Activated naive CD8-positive, alpha-beta T cell treated with anti-CD3 and anti-CD28 coated beads, Interleukin-2, amount 10 ng/mL, durations not matched to agents 7 days and 5 days (primary cell): ENCODE measurements around the gene BRD9. TPM values are rescaled to one million over a fixed set of nuclear protein-coding genes. Genes with fewer than 3 reads are reported as not detected.
A peak's percentile ranks its signal among the peaks of the same experiment; 100 is the strongest.
"Not testable (repeated sequence)": the region's sequence is repeated elsewhere in the genome, so short reads cannot be mapped to it uniquely, and the experiment has no call there.

ENCODE experiments used
- ATAC-seq: fragments of 150-1000 bp; cut with Tn5 transposase; one replicate; pipeline ENCODE4 v1.10.0; 2021; ENCODE audit warnings: low read depth, moderate library complexity
- POLR2A ChIA-PET: fragments of 350-600 bp; sonication (Branson Sonifier 250); formaldehyde crosslinking; loops from one replicate; lab custom pipeline; 2021; ENCODE audit warnings: antibody characterized with exemption; lab: Charles Lee
- DNase-seq: peaks from one replicate; pipeline ENCODE4 v3.0.0; 2021
- H3K27ac Mint-ChIP-seq: one replicate; pipeline ENCODE4 v1.8.0; 2022; ENCODE audit warnings: mild to moderate bottlenecking, mixed read lengths
- H3K27me3 Mint-ChIP-seq: one replicate; pipeline ENCODE4 v1.8.0; 2022; ENCODE audit warnings: mild to moderate bottlenecking, moderate library complexity, mixed read lengths
- H3K36me3 Mint-ChIP-seq: one replicate; pipeline ENCODE4 v1.8.0; 2021; ENCODE audit warnings: mild to moderate bottlenecking, mixed read lengths
- H3K4me1 Mint-ChIP-seq: one replicate; pipeline ENCODE4 v1.8.0; 2021; ENCODE audit warnings: mixed read lengths
- H3K4me3 Mint-ChIP-seq: one replicate; pipeline ENCODE4 v1.8.0; 2022; ENCODE audit warnings: mild to moderate bottlenecking, moderate library complexity, mixed read lengths
- H3K9me3 Mint-ChIP-seq: one replicate; pipeline ENCODE4 v1.8.0; 2021; ENCODE audit warnings: mixed read lengths
- total RNA-seq, 2 experiments: library from RNA; stranded (reverse); gene quantifications; one replicate each; pipeline ENCODE4 v1.2.3, GENCODE V29; 2021

BRD9 gene
- total RNA-seq, 2 experiments from 2014 or later, result 63.5 to 65.6 TPM

DNA sequence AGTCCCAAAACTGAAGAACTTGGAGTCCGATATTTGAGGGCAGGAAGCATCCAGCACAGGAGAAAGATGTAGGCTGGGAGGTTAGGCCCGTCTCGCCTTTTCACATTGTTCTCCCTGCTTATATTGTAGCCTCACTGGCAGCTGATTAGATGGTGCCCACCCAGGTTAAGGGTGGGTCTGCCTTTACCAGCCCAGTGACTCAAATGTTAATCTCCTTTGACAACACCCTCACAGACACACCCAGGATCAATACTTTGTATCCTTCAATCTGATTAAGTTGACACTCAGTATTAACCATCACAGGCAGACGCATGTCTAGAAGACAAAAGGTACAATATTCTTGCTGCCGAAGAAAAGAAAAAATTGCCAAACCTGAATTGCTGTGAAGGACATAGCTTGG lies 26.1 kb upstream of the BRD9 start:
- DNase-seq, H3K9me3 Mint-ChIP-seq, POLR2A ChIA-PET, H3K27ac Mint-ChIP-seq, H3K4me3 Mint-ChIP-seq, H3K4me1 Mint-ChIP-seq, H3K27me3 Mint-ChIP-seq, H3K36me3 Mint-ChIP-seq, ATAC-seq: not testable (repeated sequence)

DNA sequence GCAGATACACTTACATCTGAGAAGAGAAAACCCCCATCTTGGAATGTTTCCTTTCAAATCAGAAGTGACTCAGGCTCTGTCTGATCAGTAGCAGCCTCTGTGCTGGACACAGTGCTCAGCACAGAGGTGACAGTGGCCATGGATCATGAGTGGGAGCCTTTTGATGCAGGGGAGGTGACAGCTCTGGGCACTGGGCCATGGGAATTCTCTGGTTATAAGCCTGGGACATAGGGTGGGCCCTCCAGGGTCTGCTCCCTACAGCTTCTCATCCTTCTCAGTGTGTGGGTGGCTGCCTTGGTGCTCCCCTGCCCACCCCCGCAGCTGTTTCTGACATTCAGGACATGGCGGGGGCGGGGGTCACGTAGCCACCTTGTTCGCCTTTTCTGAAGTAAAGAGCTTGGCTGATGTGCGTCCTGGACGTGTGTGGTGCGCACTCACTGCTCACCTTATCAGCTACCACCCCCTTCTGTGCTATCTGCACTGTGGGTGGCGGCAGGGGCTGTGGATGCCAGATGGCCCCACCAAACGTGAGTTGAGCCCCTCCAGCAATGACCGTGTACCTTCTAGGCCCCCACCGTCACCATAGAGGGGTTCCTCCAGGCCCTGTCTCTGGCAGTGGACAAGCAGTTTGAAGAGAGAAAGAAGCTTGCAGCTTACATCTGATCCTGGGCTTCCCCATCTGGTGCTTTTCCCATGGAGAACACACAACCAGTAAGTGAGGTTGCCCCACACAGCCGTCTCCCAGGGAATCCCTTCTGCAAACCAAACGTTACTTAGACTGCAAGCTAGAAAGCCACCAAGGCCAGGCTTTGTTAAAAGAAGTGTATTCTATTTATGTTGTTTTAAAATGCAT lies 24.1 kb upstream of the BRD9 start:
- Mint-ChIP-seq H3K36me3 (peaks cover 7% of the 10 kb centered on the region), H3K27ac (no peak overlapping the region)

DNA sequence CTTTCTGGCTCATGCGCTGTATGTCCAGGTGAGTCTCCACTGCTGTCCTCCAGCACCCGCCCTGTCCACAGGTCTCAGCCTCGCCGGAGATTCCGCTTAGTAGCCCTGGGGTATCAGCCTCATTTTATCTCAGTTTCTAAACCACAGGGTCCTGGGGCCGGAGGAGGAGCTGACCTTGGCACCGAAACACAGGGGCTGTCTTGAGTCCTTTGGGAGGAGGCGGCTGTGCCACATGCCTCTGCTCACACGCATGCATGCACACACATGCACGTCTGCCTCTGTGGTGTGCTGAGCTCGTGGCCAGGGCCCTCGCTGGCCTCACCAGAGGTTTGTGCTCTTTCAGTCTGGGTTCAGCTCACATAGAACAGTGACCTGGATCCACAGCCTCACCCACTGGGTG lies 23.3 kb upstream of the BRD9 start:
- Mint-ChIP-seq H3K4me3 (no peak overlapping the region), H3K27me3 (no peaks in the 10 kb centered on the region), H3K4me1 (no peaks in the 10 kb centered on the region), H3K9me3 (no peaks in the 10 kb centered on the region), H3K36me3 (peaks cover 8% of the 10 kb centered on the region), H3K27ac (no peak overlapping the region)
- ATAC-seq (no peak), DNase-seq (no peak)
- POLR2A ChIA-PET, result no interaction called here

More for the DNA sequence above, 24.1 kb upstream of the BRD9 start:
- no peaks in the 10 kb centered on the region for H3K9me3 Mint-ChIP-seq
- no peak for ATAC-seq
- DNase-seq, result no peak
- no peaks in the 10 kb centered on the region for H3K4me1 Mint-ChIP-seq
- no peaks in the 10 kb centered on the region for H3K27me3 Mint-ChIP-seq
- no peak overlapping the region for H3K4me3 Mint-ChIP-seq
- POLR2A ChIA-PET, result no interaction called here

DNA sequence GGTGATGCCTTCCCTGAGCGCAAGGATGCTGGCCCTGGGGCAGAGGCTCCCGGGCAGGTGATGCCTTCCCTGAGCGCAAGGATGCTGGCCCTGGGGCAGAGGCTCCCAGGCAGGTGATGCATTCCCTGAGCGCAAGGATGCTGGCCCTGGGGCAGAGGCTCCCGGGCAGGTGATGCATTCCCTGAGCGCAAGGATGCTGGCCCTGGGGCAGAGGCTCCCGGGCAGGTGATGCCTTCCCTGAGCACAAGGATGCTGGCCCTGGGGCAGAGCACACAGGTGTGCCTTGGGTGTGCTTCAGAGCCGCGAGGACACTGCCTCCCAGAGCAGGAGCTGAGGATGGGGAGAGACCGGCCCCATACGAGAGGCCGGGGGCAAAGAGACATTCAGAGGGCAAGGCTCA lies 22.7 kb upstream of the BRD9 start:
- H3K27me3 Mint-ChIP-seq, ATAC-seq, H3K27ac Mint-ChIP-seq, DNase-seq, H3K4me3 Mint-ChIP-seq, H3K36me3 Mint-ChIP-seq, POLR2A ChIA-PET, H3K4me1 Mint-ChIP-seq, H3K9me3 Mint-ChIP-seq: not testable (repeated sequence)

DNA sequence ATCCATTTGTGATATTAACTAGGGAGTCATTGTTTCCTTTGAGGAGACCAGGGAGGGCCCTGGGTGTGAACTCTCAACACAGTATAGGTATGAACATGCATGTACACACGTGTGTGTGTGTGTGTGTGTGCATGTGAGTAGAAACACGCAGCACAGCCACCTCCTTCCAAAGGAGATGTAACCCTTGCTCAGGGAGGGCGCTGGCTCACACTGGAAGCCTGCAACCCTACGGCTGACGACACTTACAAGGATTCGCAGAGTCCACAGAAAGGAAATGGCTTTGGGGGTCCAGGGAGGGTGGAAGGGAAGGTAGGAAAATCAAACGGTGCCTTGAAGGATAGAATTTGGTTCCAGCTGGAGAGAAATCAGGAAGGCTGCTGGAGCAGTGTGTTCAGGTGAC lies 22.0 kb upstream of the BRD9 start:
- POLR2A ChIA-PET, result no interaction called here
- no peak overlapping the region for H3K27ac Mint-ChIP-seq

DNA sequence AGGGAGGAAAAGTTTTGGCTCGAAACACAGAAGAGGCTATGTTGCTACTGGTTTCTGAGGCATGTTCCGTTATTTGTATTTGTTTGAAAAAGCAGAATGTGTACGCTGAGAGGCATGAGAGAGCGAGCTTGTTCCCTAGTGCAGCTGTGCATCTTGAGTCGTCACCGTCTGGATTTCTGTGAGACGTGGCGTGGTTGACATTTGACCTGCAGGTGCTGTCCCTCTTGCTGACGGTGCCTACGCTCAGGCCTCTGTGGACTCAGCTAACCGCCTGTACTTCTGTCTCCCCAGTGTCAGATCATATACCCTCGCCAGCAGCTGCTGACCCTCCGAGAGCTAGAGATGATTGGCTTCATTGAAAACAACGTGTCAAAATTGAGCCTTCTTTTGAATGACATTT lies 21.6 kb upstream of the BRD9 start:
- Mint-ChIP-seq H3K36me3 (peaks cover 8% of the 10 kb centered on the region), H3K27me3 (no peaks in the 10 kb centered on the region), H3K9me3 (no peaks in the 10 kb centered on the region), H3K27ac (no peak overlapping the region), H3K4me1 (no peaks in the 10 kb centered on the region), H3K4me3 (no peak overlapping the region)
- POLR2A ChIA-PET, result no interaction called here
- no peak for ATAC-seq
- no peak for DNase-seq

More for the DNA sequence above, 22.0 kb upstream of the BRD9 start:
- no peaks in the 10 kb centered on the region for H3K9me3 Mint-ChIP-seq
- H3K4me1 Mint-ChIP-seq, result no peaks in the 10 kb centered on the region
- H3K36me3 Mint-ChIP-seq, result peaks cover 8% of the 10 kb centered on the region
- H3K4me3 Mint-ChIP-seq, result no peak overlapping the region
- H3K27me3 Mint-ChIP-seq, result no peaks in the 10 kb centered on the region
- ATAC-seq, result no peak
- DNase-seq, result no peak

DNA sequence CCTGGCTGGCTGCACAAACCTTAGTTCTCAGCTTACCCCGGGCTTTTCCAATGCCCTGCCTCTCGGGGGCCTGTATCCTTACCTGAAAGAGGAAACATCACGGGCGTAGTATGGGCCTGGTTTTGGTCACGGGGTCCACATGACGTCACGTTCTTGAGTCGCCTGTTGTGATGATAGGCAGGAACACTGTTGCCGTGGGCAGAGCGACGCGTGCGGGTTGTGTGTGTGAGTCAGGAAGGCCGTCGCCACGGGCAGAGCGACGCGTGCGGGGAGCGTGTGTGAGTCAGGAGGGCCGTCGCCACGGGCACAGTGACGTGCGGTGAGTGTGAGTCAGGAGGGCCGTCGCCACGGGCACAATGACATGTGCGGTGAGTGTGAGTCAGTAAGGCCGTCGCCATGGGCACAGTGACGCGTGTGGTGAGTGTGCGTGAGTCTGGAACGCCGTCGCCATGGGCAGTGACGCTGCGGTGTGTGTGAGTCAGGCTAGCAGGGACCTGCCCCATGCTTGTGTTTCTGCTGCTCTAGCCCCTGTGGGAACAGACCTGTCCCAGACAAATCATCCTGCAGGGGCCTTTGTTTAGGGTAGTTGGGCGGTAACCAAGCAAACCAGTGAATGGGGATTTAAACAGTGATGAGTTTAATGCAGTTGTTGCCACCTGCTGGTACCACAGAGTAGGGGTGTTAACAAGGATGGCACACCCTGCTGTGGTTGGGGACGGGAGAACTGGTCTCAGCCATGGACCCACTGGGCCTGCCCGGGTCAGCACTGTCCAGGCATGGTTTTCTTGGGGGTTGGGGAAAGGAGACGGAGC lies 19.9 kb upstream of the BRD9 start:
- no peaks in the 10 kb centered on the region for H3K27me3 Mint-ChIP-seq
- ATAC-seq (peak; percentile 21), DNase-seq (no peak)
- H3K4me1 Mint-ChIP-seq, result no peaks in the 10 kb centered on the region
- no peaks in the 10 kb centered on the region for H3K9me3 Mint-ChIP-seq
- no peak overlapping the region for H3K27ac Mint-ChIP-seq
- peak overlapping the region; percentile 26 for H3K4me3 Mint-ChIP-seq
- POLR2A ChIA-PET, result no interaction called here
- peaks cover 6% of the 10 kb centered on the region for H3K36me3 Mint-ChIP-seq

DNA sequence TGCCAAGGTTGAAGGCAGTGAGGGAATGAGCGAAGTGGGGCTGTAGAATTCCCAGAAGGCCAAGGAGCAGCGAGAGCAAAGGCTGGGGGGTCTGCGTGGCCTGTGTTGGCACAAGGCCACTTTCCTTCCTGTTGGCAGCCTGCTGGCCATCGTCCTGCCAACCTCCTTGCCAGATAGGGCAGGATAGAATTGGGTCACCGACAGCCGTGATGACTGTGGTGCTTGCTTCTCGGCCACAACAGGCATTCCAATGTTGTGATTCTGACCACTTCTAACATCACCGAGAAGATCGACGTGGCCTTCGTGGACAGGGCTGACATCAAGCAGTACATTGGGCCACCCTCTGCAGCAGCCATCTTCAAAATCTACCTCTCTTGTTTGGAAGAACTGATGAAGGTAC lies 19.0 kb upstream of the BRD9 start:
- POLR2A ChIA-PET, result no interaction called here
- no peaks in the 10 kb centered on the region for H3K9me3 Mint-ChIP-seq

DNA sequence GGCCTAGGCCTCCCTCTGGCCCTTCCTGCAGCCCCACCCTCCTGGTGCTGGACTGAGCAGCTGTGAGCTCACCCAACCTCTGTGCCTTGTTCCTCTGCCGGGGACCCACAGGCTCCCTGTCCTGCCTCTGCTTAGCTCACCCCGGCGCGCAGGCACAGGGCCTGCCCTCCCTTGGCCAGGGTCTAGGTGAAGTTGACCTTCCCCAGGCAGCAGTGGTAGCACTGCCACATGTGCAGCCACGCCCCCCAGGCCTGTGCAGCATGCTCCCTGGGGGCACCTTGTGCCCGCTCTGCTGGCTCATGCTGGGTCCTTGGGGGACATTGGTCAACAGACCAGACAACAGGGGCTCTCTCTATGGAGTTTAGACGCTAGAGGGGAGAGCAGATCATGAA lies 18.2 kb upstream of the BRD9 start:
- peaks cover 6% of the 10 kb centered on the region for H3K36me3 Mint-ChIP-seq
- DNase-seq (no peak), ATAC-seq (no peak)
- H3K4me1 Mint-ChIP-seq, result no peaks in the 10 kb centered on the region
- H3K9me3 Mint-ChIP-seq, result no peaks in the 10 kb centered on the region
- no peaks in the 10 kb centered on the region for H3K27me3 Mint-ChIP-seq
- H3K27ac Mint-ChIP-seq, result no peak overlapping the region
- POLR2A ChIA-PET, result no interaction called here
- H3K4me3 Mint-ChIP-seq, result no peak overlapping the region

More for the DNA sequence above, 19.0 kb upstream of the BRD9 start:
- Mint-ChIP-seq H3K27me3 (no peaks in the 10 kb centered on the region), H3K27ac (no peak overlapping the region), H3K4me3 (no peak overlapping the region), H3K4me1 (no peaks in the 10 kb centered on the region), H3K36me3 (peaks cover 6% of the 10 kb centered on the region)
- no peak for DNase-seq
- ATAC-seq, result no peak

DNA sequence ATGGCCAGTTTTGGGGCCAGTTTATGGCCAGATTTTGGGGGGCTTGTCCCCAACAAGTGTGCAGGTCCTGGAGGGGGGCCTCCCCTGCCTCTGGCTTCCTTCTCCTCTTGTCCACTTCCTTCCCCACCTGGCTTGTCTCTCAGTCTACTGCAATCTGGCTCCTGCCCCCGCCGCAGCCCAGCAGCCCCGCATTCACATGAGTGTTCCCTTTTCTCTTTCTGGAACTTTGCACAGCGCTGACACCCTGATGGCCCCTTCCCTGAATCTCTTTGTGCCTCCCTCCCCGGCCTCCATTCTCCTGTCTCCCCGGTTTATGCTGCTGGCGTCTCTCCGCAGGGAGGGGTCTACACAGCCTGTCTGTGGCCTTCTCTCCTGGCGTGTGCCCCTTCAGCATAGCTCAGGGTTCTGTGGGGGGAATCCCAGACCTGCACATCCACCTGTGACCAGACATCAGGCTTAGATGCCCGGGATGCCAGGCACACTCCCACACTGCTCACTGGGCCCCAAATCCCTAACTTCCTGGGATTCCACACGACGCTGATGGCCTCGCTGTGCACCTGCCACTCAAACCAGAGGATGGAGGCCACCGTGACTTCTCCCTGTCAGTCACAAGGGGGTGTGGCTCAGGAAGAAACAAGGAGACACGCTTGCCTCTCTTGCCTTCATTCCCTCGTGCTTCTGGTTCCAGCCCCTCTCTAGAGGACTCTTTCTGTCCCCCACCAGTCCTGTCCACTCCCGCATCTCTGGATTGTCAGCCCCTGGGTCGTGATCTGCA lies 17.6 kb upstream of the BRD9 start:
- no peaks in the 10 kb centered on the region for H3K9me3 Mint-ChIP-seq
- no peak overlapping the region for H3K27ac Mint-ChIP-seq
- POLR2A ChIA-PET, result no interaction called here
- DNase-seq (no peak), ATAC-seq (no peak)
- H3K36me3 Mint-ChIP-seq, result peaks cover 9% of the 10 kb centered on the region
- no peak overlapping the region for H3K4me3 Mint-ChIP-seq
- H3K27me3 Mint-ChIP-seq, result no peaks in the 10 kb centered on the region
- no peaks in the 10 kb centered on the region for H3K4me1 Mint-ChIP-seq

DNA sequence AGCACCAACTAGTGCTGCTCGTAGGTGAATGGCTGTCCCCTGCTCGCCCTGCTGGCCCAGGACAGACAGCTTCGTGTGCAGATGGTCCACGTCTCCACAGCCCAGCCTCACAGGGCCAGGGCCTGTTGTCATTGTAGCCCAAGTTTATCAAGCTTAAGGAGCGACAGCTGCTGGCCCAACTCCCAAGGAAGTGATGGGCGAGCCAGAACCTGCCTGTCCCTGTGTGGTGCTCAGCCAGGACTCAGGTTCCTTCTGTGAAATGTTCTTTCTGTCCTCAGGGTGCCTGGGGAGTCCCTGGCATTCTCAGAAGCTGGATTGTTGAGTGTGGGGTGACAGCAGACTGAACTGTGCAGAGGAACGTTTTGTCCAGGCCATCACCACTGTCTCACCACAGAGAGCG lies 16.5 kb upstream of the BRD9 start:
- no peak overlapping the region for H3K4me3 Mint-ChIP-seq
- peaks cover 15% of the 10 kb centered on the region for H3K36me3 Mint-ChIP-seq
- DNase-seq (no peak), ATAC-seq (no peak)
- no peaks in the 10 kb centered on the region for H3K27me3 Mint-ChIP-seq
- H3K27ac Mint-ChIP-seq, result no peak overlapping the region
- POLR2A ChIA-PET, result no interaction called here
- H3K4me1 Mint-ChIP-seq, result no peaks in the 10 kb centered on the region
- no peaks in the 10 kb centered on the region for H3K9me3 Mint-ChIP-seq

DNA sequence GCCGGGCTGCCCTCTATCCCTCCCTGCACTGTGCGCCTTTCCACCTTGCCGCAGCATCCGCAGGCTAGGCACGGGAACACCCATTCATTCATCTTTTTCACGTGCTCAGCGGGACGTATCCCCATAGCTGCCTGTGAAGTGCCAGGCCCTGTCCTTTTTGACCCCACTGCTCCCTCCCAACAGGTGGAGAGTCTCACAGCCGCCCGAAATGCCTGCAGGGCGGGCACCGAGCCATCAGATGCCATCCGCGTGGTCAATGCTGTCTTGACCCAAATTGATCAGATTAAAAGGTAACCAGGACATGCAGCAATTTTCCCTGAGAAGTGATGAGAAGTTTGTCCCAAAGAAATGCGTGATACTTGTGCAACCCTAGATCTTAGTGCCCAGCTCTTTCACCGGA lies 15.6 kb upstream of the BRD9 start:
- POLR2A ChIA-PET, result no interaction called here

DNA sequence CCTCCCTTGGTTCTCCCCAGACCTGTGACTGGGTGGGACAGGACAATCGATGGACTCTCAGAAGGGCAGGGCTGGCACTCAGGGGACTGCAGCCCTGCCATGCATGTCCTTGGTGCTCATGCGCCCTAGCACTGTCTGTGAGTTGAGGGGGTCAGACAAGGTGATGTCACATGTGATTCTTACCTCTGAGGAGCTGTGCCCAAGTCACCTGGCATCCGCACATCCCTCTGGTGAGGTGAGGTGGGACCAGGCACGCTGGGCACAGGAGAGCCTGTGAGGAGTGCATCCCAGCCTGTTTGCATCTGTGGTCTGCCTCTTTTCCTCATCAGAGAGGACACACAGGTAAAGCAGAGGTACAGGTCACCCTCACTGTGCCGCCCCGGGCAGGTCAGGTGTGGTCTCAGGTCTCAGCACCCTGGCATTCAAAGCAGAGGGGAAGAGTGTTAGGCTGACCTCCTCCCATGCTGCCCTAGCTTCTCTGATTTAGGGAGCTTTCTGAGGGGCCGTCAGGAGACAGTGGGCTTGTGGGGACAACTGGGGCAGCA lies 14.8 kb upstream of the BRD9 start:
- H3K27ac Mint-ChIP-seq, result no peak overlapping the region
- H3K27me3 Mint-ChIP-seq, result no peaks in the 10 kb centered on the region
- ATAC-seq, result no peak
- no peaks in the 10 kb centered on the region for H3K9me3 Mint-ChIP-seq
- no peak overlapping the region for H3K4me3 Mint-ChIP-seq
- DNase-seq, result no peak
- H3K36me3 Mint-ChIP-seq, result peaks cover 14% of the 10 kb centered on the region
- H3K4me1 Mint-ChIP-seq, result no peaks in the 10 kb centered on the region
- POLR2A ChIA-PET, result no interaction called here

More for the DNA sequence above, 15.6 kb upstream of the BRD9 start:
- no peaks in the 10 kb centered on the region for H3K9me3 Mint-ChIP-seq
- H3K36me3 Mint-ChIP-seq, result peaks cover 15% of the 10 kb centered on the region
- H3K4me1 Mint-ChIP-seq, result no peaks in the 10 kb centered on the region
- no peak overlapping the region for H3K4me3 Mint-ChIP-seq
- no peaks in the 10 kb centered on the region for H3K27me3 Mint-ChIP-seq
- DNase-seq (no peak), ATAC-seq (no peak)
- H3K27ac Mint-ChIP-seq, result no peak overlapping the region
